HCT116 (cell line): ENCODE measurements around the gene WNT7B. TPM values are rescaled to one million over a fixed set of nuclear protein-coding genes. Genes with fewer than 3 reads are reported as not detected.

Experiments used
- ATAC-seq: fragments of 200-7000 bp; cut with Tn5 transposase; 2 replicates; pipeline ENCODE4 v1.9.1; 2020; ENCODE audit warnings: mild to moderate bottlenecking, moderate library complexity
- BruUV-seq: library from RNA; stranded (reverse); fragments of 400-500 nt; replicated peaks from 2 replicates; lab custom pipeline; 2021; lab: Mats Ljungman, UMichigan
- CTCF ChIA-PET: fragments of 300-600 bp; sonication (Branson Sonifier 250); formaldehyde crosslinking; loops from one replicate; lab custom pipeline; 2021; ENCODE audit warnings: antibody characterized with exemption; lab: Charles Lee
- POLR2A ChIA-PET: fragments of 300-600, 350-600 bp; sonication (Branson Sonifier 250); formaldehyde crosslinking; loops from one replicate; lab custom pipeline; 2021; ENCODE audit warnings: antibody characterized with exemption; lab: Charles Lee
- RAD21 ChIA-PET, 2 experiments: fragments of 300-600 bp; sonication (Branson Sonifier 250); formaldehyde crosslinking; loops; one replicate each; lab custom pipeline; 2023; ENCODE audit warnings: low total read pairs in 2 of 2; ENCODE audit not compliant: uncharacterized antibody in 2 of 2, unreplicated experiment in 2 of 2, low non-redundant PET in 1 of 2; lab: Charles Lee
- DNase-seq: peaks from one replicate; pipeline ENCODE4 v3.0.0-alpha.2; 2010; ENCODE audit warnings: low read depth, low spot score
- H2AFZ ChIP-seq: fragments of 200-600 bp; shearing (Covaris generic), sonication (generic); 2 replicates; pipeline ENCODE4 v1.6.1; 2017; ENCODE audit warnings: low read depth, mixed run types, mixed read lengths, antibody characterized with exemption, low read length; ENCODE audit not compliant: poor library complexity, severe bottlenecking
- H3K27ac ChIP-seq: 2 replicates; pipeline ENCODE4 v1.5.1; 2012; ENCODE audit warnings: low read depth, low read length
- H3K27me3 ChIP-seq: fragments of 200-600 bp; sonication (generic); 2 replicates; pipeline ENCODE4 v1.6.1; 2016; ENCODE audit warnings: mixed run types, low read length, mixed read lengths; ENCODE audit not compliant: insufficient read depth
- H3K36me3 ChIP-seq, 2 experiments: fragments of 200-500 bp in 1 of 2; fragments of 200-600 bp in 1 of 2; sonication (Bioruptor generic) in 1 of 2; sonication (generic) in 1 of 2; 2 replicates each; pipeline versions ENCODE4 v1.5.1 to v1.6.1; 2014 to 2016; ENCODE audit warnings: low read length in 2 of 2, inconsistent platforms in 1 of 2, mixed read lengths in 1 of 2, mixed run types in 1 of 2; ENCODE audit not compliant: insufficient read depth in 2 of 2, control insufficient read depth in 1 of 2
- H3K4me1 ChIP-seq, 2 experiments: fragments of 200-600 bp in 1 of 2; sonication (generic) in 1 of 2; 2 replicates each; pipeline versions ENCODE4 v1.5.1 to v1.6.1; 2012 to 2017; ENCODE audit warnings: low read length in 2 of 2, inconsistent platforms in 1 of 2, mild to moderate bottlenecking in 1 of 2, mixed read lengths in 1 of 2, mixed run types in 1 of 2, moderate library complexity in 1 of 2; ENCODE audit not compliant: insufficient read depth in 2 of 2, control insufficient read depth in 1 of 2
- H3K4me2 ChIP-seq: fragments of 200-600 bp; sonication (generic); 2 replicates; pipeline ENCODE4 v1.6.1; 2017; ENCODE audit warnings: mixed run types, low read length, mixed read lengths
- H3K4me3 ChIP-seq, 2 experiments: fragments of 200-600 bp in 1 of 2; sonication (generic) in 1 of 2; replicated peaks in 1 of 2; 2 replicates each; pipeline ENCODE4 v1.5.1; 2011 to 2016; ENCODE audit warnings: low read length in 2 of 2, control low read depth in 1 of 2, low read depth in 1 of 2, mild to moderate bottlenecking in 1 of 2, mixed read lengths in 1 of 2, mixed run types in 1 of 2
- H3K79me2 ChIP-seq: fragments of 200-600 bp; sonication (generic); 2 replicates; pipeline ENCODE4 v1.6.1; 2017; ENCODE audit warnings: mild to moderate bottlenecking, mixed run types, low read length, moderate library complexity, mixed read lengths; ENCODE audit not compliant: insufficient read depth
- H3K9ac ChIP-seq: fragments of 200-600 bp; sonication (generic); 2 replicates; pipeline ENCODE4 v1.6.1; 2016; ENCODE audit warnings: low read length, mixed read lengths
- H3K9me2 ChIP-seq: fragments of 200-600 bp; sonication (generic), shearing (Covaris generic); 2 replicates; pipeline ENCODE4 v1.6.1; 2017; ENCODE audit warnings: mixed run types, mild to moderate bottlenecking, moderate library complexity; ENCODE audit not compliant: insufficient read depth
- H3K9me3 ChIP-seq, 2 experiments: fragments of 200-500 bp in 1 of 2; fragments of 200-600 bp in 1 of 2; sonication (Bioruptor generic) in 1 of 2; sonication (generic) in 1 of 2; 2 replicates each; pipeline ENCODE4 v1.6.1; 2014 to 2017; ENCODE audit warnings: low read length in 2 of 2, mixed read lengths in 2 of 2, inconsistent platforms in 1 of 2, low read depth in 1 of 2, mild to moderate bottlenecking in 1 of 2, mixed run types in 1 of 2, moderate library complexity in 1 of 2; ENCODE audit not compliant: control insufficient read depth in 1 of 2, insufficient read depth in 1 of 2
- H4K20me1 ChIP-seq: fragments of 200-600 bp; sonication (generic), shearing (Covaris generic); 2 replicates; pipeline ENCODE4 v1.6.1; 2017; ENCODE audit warnings: mixed run types, mild to moderate bottlenecking, moderate library complexity; ENCODE audit not compliant: insufficient read depth
- ATF3 ChIP-seq: IDR thresholded peaks from 2 replicates; pipeline ENCODE4 v1.6.1; 2012
- CTCF ChIP-seq, 3 experiments: fragments of 200-600 bp in 1 of 3; sonication (generic) in 1 of 3; IDR thresholded peaks in 2 of 3; conservative IDR thresholded peaks in 1 of 3; 2 replicates each; pipeline ENCODE4 v1.5.1; 2012 to 2017; ENCODE audit warnings: low read depth in 2 of 3, low read length in 2 of 3, antibody characterized with exemption in 1 of 3, borderline replicate concordance in 1 of 3, control low read depth in 1 of 3, mild to moderate bottlenecking in 1 of 3, mixed read lengths in 1 of 3, mixed run types in 1 of 3, moderate library complexity in 1 of 3; ENCODE audit not compliant: insufficient read depth in 1 of 3
- EGR1 ChIP-seq: IDR thresholded peaks from 2 replicates; pipeline ENCODE4 v1.6.1; 2012; ENCODE audit warnings: low read depth
- ELF1 ChIP-seq: IDR thresholded peaks from 2 replicates; pipeline ENCODE4 v1.6.1; 2012; ENCODE audit warnings: low read depth, borderline replicate concordance
- EZH2 ChIP-seq: fragments of 200-600 bp; sonication (generic); IDR thresholded peaks from 2 replicates; pipeline ENCODE4 v1.6.1; 2017; ENCODE audit warnings: antibody characterized with exemption, mixed run types
- EZH2phosphoT487 ChIP-seq: fragments of 200-600 bp; IDR thresholded peaks from 2 replicates; pipeline ENCODE4 v1.6.1; 2018; ENCODE audit warnings: antibody characterized with exemption, borderline replicate concordance
- FOSL1 ChIP-seq: IDR thresholded peaks from 2 replicates; pipeline ENCODE4 v1.6.1; 2012; ENCODE audit warnings: low read depth
- JUND ChIP-seq: IDR thresholded peaks from 2 replicates; pipeline ENCODE4 v1.6.1; 2012
- POLR2A ChIP-seq: IDR thresholded peaks from 2 replicates; pipeline ENCODE4 v1.7.0; 2011; ENCODE audit warnings: borderline replicate concordance; ENCODE audit not compliant: insufficient read depth, insufficient read length; ENCODE audit errors: extremely low read depth
- POLR2AphosphoS5 ChIP-seq: IDR thresholded peaks from 2 replicates; pipeline ENCODE4 v1.6.1; 2011; ENCODE audit warnings: mild to moderate bottlenecking, low read depth, low read length, moderate library complexity
- RAD21 ChIP-seq: IDR thresholded peaks from 2 replicates; pipeline ENCODE4 v1.6.1; 2012; ENCODE audit warnings: low read depth, mild to moderate bottlenecking
- SIN3A ChIP-seq: IDR thresholded peaks from 2 replicates; pipeline ENCODE4 v1.6.1; 2012; ENCODE audit warnings: low read depth
- SP1 ChIP-seq: IDR thresholded peaks from 2 replicates; pipeline ENCODE4 v1.6.1; 2012; ENCODE audit warnings: low read depth
- TCF7L2 ChIP-seq: IDR thresholded peaks from 2 replicates; pipeline ENCODE4 v1.7.0; 2011; ENCODE audit warnings: borderline replicate concordance, inconsistent platforms; ENCODE audit not compliant: insufficient read depth, insufficient read length; ENCODE audit errors: extremely low read depth
- YY1 ChIP-seq: IDR thresholded peaks from 2 replicates; pipeline ENCODE4 v1.6.1; 2011; ENCODE audit warnings: low read length, low read depth, moderate library complexity, mild to moderate bottlenecking; ENCODE audit not compliant: insufficient replicate concordance; ENCODE audit errors: extremely low read depth
- ZBTB33 ChIP-seq: IDR thresholded peaks from 2 replicates; pipeline ENCODE4 v1.6.1; 2011; ENCODE audit warnings: mild to moderate bottlenecking, low read length, moderate library complexity; ENCODE audit not compliant: insufficient replicate concordance; ENCODE audit errors: extremely low read depth
- ZFX ChIP-seq: fragments of 450-650 bp; IDR thresholded peaks from 2 replicates; pipeline ENCODE4 v1.6.1; 2017
- ZNF274 ChIP-seq: fragments of 200-500 bp; sonication (Bioruptor generic); IDR thresholded peaks from 2 replicates; pipeline ENCODE4 v1.6.1; 2014; ENCODE audit warnings: mild to moderate bottlenecking, low read depth, low read length, inconsistent platforms
- intact Hi-C: fragments of 100-400 bp; cut with micrococcal nuclease; formaldehyde crosslinking; loops from 2 replicates; pipeline ENCODE4 v1.10.0; 2022
- total RNA-seq: library from RNA; stranded (reverse); gene quantifications from one replicate; pipeline ENCODE4 v1.2.1, GENCODE V29; 2021; ENCODE audit not compliant: unreplicated experiment
- TF ChIP-seq, protein P1 (sequence below): IDR thresholded peaks from 2 replicates; pipeline ENCODE4 v1.6.1; 2012; ENCODE audit warnings: low read depth
- TF ChIP-seq, protein P2 (sequence below): IDR thresholded peaks from 2 replicates; pipeline ENCODE4 v1.6.1; 2012

The WNT7B gene
- total RNA-seq, 1 experiment from 2014 or later: 10.5 TPM

DNA sequence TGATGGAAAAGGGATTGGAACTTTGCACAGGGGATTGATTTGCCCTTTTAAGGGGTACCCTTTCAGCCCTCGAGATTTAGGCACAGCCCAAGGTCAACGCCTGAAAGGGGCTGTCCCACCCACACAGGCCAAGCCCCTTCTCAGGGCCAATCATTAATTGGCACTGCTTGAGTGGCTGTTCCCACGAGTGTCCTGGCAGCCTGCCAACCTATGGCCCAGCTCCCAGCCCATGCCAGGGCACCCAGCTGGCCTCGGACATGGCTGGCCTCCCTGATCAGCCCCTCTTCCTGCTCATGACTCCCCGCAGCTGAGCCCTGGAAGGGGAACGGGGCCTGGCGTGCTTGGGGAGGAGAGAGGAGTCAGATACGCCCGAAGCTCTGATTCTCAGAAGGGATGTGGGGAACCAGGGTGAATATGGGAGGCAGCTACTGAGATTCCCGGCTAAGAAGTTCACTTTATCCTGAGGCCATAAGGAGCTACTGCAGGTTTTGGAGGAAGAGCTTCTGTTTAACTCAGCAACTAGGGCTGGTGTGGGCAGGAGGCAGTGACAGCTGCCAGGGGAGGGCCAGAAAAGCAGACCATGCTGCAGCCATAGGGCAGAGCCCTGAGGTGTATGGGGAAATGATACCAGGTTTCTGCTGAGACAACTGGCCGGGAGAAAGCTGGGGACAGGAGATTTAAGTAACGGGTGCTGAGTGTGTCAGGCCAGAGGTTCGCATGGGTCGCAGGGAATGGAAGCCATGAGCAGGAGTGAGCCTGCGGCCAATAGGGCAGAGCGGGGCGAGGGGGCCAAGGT, 30.0 kb downstream of the WNT7B start:
- RAD21 ChIA-PET: no interaction called here
- H3K4me2 ChIP-seq: no peak overlapping the region
- no TSS peak for BruUV-seq
- H3K9me3 ChIP-seq: no peaks in the 10 kb centered on the region
- no peak overlapping the region for H3K4me3 ChIP-seq
- CTCF ChIA-PET: no interaction called here
- H3K9ac ChIP-seq: no peak overlapping the region
- TF ChIP-seq EGR1: no peak
- TF ChIP-seq JUND: no peak
- no peak for TF ChIP-seq CTCF (IDR thresholded peaks at IDR 0.05 in 2 of 3, conservative IDR thresholded peaks at IDR 0.05 in 1 of 3; ENCODE audit: borderline replicate concordance in 1 of 3, insufficient read depth in 1 of 3, low read depth in 2 of 3, low read length in 2 of 3)
- no peak for TF ChIP-seq ATF3
- TF ChIP-seq, protein P1, sequence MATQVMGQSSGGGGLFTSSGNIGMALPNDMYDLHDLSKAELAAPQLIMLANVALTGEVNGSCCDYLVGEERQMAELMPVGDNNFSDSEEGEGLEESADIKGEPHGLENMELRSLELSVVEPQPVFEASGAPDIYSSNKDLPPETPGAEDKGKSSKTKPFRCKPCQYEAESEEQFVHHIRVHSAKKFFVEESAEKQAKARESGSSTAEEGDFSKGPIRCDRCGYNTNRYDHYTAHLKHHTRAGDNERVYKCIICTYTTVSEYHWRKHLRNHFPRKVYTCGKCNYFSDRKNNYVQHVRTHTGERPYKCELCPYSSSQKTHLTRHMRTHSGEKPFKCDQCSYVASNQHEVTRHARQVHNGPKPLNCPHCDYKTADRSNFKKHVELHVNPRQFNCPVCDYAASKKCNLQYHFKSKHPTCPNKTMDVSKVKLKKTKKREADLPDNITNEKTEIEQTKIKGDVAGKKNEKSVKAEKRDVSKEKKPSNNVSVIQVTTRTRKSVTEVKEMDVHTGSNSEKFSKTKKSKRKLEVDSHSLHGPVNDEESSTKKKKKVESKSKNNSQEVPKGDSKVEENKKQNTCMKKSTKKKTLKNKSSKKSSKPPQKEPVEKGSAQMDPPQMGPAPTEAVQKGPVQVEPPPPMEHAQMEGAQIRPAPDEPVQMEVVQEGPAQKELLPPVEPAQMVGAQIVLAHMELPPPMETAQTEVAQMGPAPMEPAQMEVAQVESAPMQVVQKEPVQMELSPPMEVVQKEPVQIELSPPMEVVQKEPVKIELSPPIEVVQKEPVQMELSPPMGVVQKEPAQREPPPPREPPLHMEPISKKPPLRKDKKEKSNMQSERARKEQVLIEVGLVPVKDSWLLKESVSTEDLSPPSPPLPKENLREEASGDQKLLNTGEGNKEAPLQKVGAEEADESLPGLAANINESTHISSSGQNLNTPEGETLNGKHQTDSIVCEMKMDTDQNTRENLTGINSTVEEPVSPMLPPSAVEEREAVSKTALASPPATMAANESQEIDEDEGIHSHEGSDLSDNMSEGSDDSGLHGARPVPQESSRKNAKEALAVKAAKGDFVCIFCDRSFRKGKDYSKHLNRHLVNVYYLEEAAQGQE: no peak
- TF ChIP-seq POLR2A: no peak
- TF ChIP-seq SP1: no peak
- TF ChIP-seq YY1: no peak
- TF ChIP-seq TCF7L2: no peak
- no peak for TF ChIP-seq ZBTB33
- TF ChIP-seq ZFX: no peak
- TF ChIP-seq, protein P2, sequence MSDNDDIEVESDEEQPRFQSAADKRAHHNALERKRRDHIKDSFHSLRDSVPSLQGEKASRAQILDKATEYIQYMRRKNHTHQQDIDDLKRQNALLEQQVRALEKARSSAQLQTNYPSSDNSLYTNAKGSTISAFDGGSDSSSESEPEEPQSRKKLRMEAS: no peak
- TF ChIP-seq ZNF274: no peak
- no peak for TF ChIP-seq ELF1
- TF ChIP-seq EZH2: no peak
- no peak for TF ChIP-seq FOSL1
- no peak for TF ChIP-seq RAD21
- no peak for TF ChIP-seq EZH2phosphoT487
- no peak for TF ChIP-seq SIN3A
- TF ChIP-seq POLR2AphosphoS5: no peak
- no peaks in the 10 kb centered on the region for H3K36me3 ChIP-seq
- DNase-seq: no peak
- H3K79me2 ChIP-seq: no peaks in the 10 kb centered on the region
- intact Hi-C loops: no loop called here
- no peak overlapping the region for H3K27ac ChIP-seq
- no peaks in the 10 kb centered on the region; a peak in 1 of 4 replicates for H3K4me1 ChIP-seq
- H3K9me2 ChIP-seq: no peaks in the 10 kb centered on the region
- H3K27me3 ChIP-seq: no peaks in the 10 kb centered on the region
- POLR2A ChIA-PET: no interaction called here
- no peaks in the 10 kb centered on the region for H4K20me1 ChIP-seq
- ATAC-seq: no peak
- no peak overlapping the region for H2AFZ ChIP-seq
